ENCODE data around the gene PLK5. TPM values are rescaled to one million over a fixed set of nuclear protein-coding genes. Genes with fewer than 3 reads are reported as not detected.

Gene PLK5
- polyA plus RNA-seq, 1 of the 3 experiments (the other 2 are of a cell fraction), result not detected

- no peak for TF ChIP-seq CHD2 (IDR thresholded peaks at IDR 0.05; ENCODE audit: low read length, partially characterized antibody)
- no peak for TF ChIP-seq RAD21 (IDR thresholded peaks at IDR 0.05; ENCODE audit: low read length)
- no peak for TF ChIP-seq MEF2A (IDR thresholded peaks at IDR 0.05; ENCODE audit: borderline replicate concordance, low read depth)
- no peak for TF ChIP-seq SIN3A (IDR thresholded peaks at IDR 0.05; ENCODE audit: borderline replicate concordance, low read depth, low read length)
- no peak for TF ChIP-seq CTCF (IDR thresholded peaks at IDR 0.05)
- TF ChIP-seq RXRA (IDR thresholded peaks at IDR 0.05; ENCODE audit: borderline replicate concordance, low read depth), result no peak
- no peak for TF ChIP-seq USF2 (IDR thresholded peaks at IDR 0.05; ENCODE audit: borderline replicate concordance, low read depth, low read length)
- no peak for TF ChIP-seq POLR2AphosphoS5 (IDR thresholded peaks at IDR 0.05; ENCODE audit: low read depth, low read length)
These were observed 48.9 kb downstream of the PLK5 start (continued) for GRCh38 chr19:1572795-1573194.

GRCh38 chr19:1574354-1575136 is 50.7 kb downstream of the PLK5 start:
- POLR2A ChIA-PET, result interaction anchor here (0.8 kb wide), 1 partner anchor 18 kb away, joined by 3 read pairs; no protein-coding TSS in a partner anchor

More at GRCh38 chr19:1574354-1575136, 50.7 kb downstream of the PLK5 start:
- peaks cover 10% of the 10 kb centered on the region for H3F3A ChIP-seq (replicated peaks; ENCODE audit: insufficient read depth)
- no peaks in the 10 kb centered on the region for H3K4me1 ChIP-seq (ENCODE audit: control insufficient read depth in 1 of 2, insufficient read depth in 2 of 2, low read depth in 1 of 2, low read length in 1 of 2)
- no peaks in the 10 kb centered on the region for H3K9me3 ChIP-seq
- no peak overlapping the region for H2AFZ ChIP-seq (ENCODE audit: low read depth)
- CTCF ChIA-PET, result interaction anchor here (1.0 to 1.9 kb wide), 3 partner anchors 13 to 29 kb away, joined by 3 to 4 read pairs (median 3); no protein-coding TSS in a partner anchor
- TF ChIP-seq TAF1 (IDR thresholded peaks at IDR 0.05; ENCODE audit: borderline replicate concordance, low read depth, low read length) (no peak), POLR2AphosphoS5 (IDR thresholded peaks at IDR 0.05; ENCODE audit: low read depth, low read length) (no peak), EZH2phosphoT487 (IDR thresholded peaks at IDR 0.05; ENCODE audit: borderline replicate concordance, low read depth) (no peak), IRF3 (IDR thresholded peaks at IDR 0.05; ENCODE audit: low read depth, low read length) (no peak), RXRA (IDR thresholded peaks at IDR 0.05; ENCODE audit: borderline replicate concordance, low read depth) (no peak)
- H3K4me3 ChIP-seq (ENCODE audit: low read depth in 2 of 2, low read length in 1 of 2), result no peak overlapping the region
- no peaks in the 10 kb centered on the region for H3K27me3 ChIP-seq (ENCODE audit: insufficient read depth)
- no peaks in the 10 kb centered on the region for H3K9me2 ChIP-seq
- 93% methylated on average over 24 of the region's 34 CpGs for WGBS (ENCODE audit: low lambda C conversion rate)
- no peak for DNase-seq
- no peaks in the 10 kb centered on the region; the same call in 1 of the 2 replicates for H3K79me2 ChIP-seq (ENCODE audit: insufficient read depth)
- H3K9ac ChIP-seq, result no peak overlapping the region
- H3K27ac ChIP-seq (ENCODE audit: low read depth in 2 of 2, low read length in 1 of 2), result no peak overlapping the region
- peaks cover 0 to 11% of the 10 kb centered on the region in 2 experiments for H3K36me3 ChIP-seq (replicated peaks in 1 of 2; ENCODE audit: control insufficient read depth in 1 of 2, insufficient read depth in 2 of 2, low read length in 1 of 2)
- H4K20me1 ChIP-seq (ENCODE audit: insufficient read depth), result no peaks in the 10 kb centered on the region
- H3K4me2 ChIP-seq, result no peak overlapping the region

Measured in SK-N-SH (cell line).